Caco-2 (cell line): ENCODE data around the gene IFNW1. TPM values are rescaled to one million over a fixed set of nuclear protein-coding genes. Genes with fewer than 3 reads are reported as not detected.

Experiments used
- BruUV-seq: library from RNA; stranded (reverse); fragments of 400-500 nt; replicated peaks from 2 replicates; lab custom pipeline; 2021; lab: Mats Ljungman, UMichigan
- CTCF ChIA-PET: fragments of 300-600 bp; sonication (Branson Sonifier 250); formaldehyde crosslinking; loops from one replicate; lab custom pipeline; 2022; ENCODE audit warnings: antibody characterized with exemption; lab: Charles Lee
- POLR2A ChIA-PET: fragments of 300-600 bp; sonication (Branson Sonifier 250); formaldehyde crosslinking; loops from one replicate; lab custom pipeline; 2022; ENCODE audit warnings: antibody characterized with exemption; lab: Charles Lee
- DNase-seq, 2 experiments: peaks; one replicate each; pipeline versions ENCODE4 v3.0.0 to v3.0.0-alpha.2; 2020 to 2022
- H3K27me3 ChIP-seq: replicated peaks from 2 replicates; pipeline ENCODE4 v1.6.0; 2011; ENCODE audit warnings: low read length; ENCODE audit not compliant: control insufficient read depth, insufficient read depth
- H3K36me3 ChIP-seq: 2 replicates; pipeline ENCODE4 v1.5.1; 2011; ENCODE audit warnings: low read length; ENCODE audit not compliant: control insufficient read depth, insufficient read depth
- H3K4me1 ChIP-seq: fragments of 250-450 bp; sonication (Bioruptor Pico); 2 replicates; pipeline ENCODE4 v1.5.1; 2020; ENCODE audit warnings: mild to moderate bottlenecking
- H3K4me3 ChIP-seq: 2 replicates; pipeline ENCODE4 v1.5.1; 2011; ENCODE audit warnings: low read depth, mild to moderate bottlenecking, control low read depth, low read length
- H3K9me3 ChIP-seq: fragments of 250-450 bp; sonication (Bioruptor Pico); 2 replicates; pipeline ENCODE4 v1.5.1; 2020; ENCODE audit warnings: mild to moderate bottlenecking, moderate library complexity
- H3K27ac Mint-ChIP-seq: one replicate; pipeline ENCODE4 v1.8.0; 2022; ENCODE audit warnings: mixed read lengths; ENCODE audit not compliant: unreplicated experiment
- H3K27me3 Mint-ChIP-seq: one replicate; pipeline ENCODE4 v1.8.0; 2022; ENCODE audit warnings: mixed read lengths; ENCODE audit not compliant: insufficient read depth, unreplicated experiment
- H3K36me3 Mint-ChIP-seq: one replicate; pipeline ENCODE4 v1.8.0; 2022; ENCODE audit warnings: mild to moderate bottlenecking, mixed read lengths; ENCODE audit not compliant: insufficient read depth, unreplicated experiment
- H3K4me1 Mint-ChIP-seq: one replicate; pipeline ENCODE4 v1.8.0; 2022; ENCODE audit warnings: low read depth, mixed read lengths; ENCODE audit not compliant: unreplicated experiment
- H3K4me3 Mint-ChIP-seq: one replicate; pipeline ENCODE4 v1.8.0; 2022; ENCODE audit warnings: mild to moderate bottlenecking, moderate library complexity, mixed read lengths; ENCODE audit not compliant: unreplicated experiment
- H3K9me3 Mint-ChIP-seq: one replicate; pipeline ENCODE4 v1.8.0; 2022; ENCODE audit warnings: mixed read lengths; ENCODE audit not compliant: unreplicated experiment
- intact Hi-C: fragments of 100-400 bp; cut with micrococcal nuclease; formaldehyde crosslinking; loops from one replicate; pipeline ENCODE4 v1.10.0; 2022; ENCODE audit not compliant: unreplicated experiment
- total RNA-seq: library from RNA; stranded (reverse); gene quantifications from 2 replicates; pipeline ENCODE4 v1.2.3, GENCODE V29; 2022
- TF ChIP-seq, protein P1 (sequence below), 2 experiments: fragments of 200-600 bp in 1 of 2; IDR thresholded peaks; 1 replicate in 1 of 2; 2 replicates in 1 of 2; pipeline versions ENCODE4 v1.5.1 to v1.8.0; 2011 to 2022; ENCODE audit warnings: antibody characterized with exemption in 1 of 2, control low read depth in 1 of 2, inconsistent platforms in 1 of 2, low read depth in 1 of 2, low read length in 1 of 2, mild to moderate bottlenecking in 1 of 2, moderate library complexity in 1 of 2; ENCODE audit not compliant: insufficient read depth in 1 of 2, severe bottlenecking in 1 of 2, unreplicated experiment in 1 of 2

IFNW1 gene
- total RNA-seq, 1 experiment from 2014 or later: not detected

DNA sequence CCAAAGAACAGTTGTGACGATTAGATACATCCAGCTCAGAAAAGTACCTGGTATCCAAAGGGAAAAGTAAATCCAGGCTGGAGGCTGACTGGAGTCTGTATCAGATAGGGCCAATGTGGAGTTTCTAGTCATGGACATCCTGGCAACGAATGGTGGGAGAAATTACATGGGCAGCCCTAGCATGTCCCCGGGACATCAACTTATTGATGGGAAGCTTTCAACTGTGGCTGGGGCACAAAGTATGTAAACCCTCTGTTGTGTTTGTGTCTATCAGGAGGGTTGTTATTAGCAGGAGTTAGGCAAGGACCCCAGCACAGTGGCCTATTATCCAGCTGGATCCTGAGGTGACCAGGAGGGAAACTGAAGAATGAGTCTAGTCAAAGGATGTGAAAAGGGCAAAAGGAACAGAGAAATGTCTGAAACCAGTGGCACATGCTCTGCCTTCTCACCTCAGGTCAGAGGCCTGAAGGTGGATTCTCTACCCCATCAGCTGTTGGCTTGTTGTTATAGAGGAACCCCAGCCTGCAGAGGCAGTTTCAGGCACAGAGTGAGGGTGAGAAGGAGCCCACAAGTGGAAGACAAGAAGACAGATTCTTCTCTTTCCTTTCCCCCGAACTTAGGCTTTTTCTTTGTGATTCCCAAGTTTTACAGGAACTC, 19.9 kb downstream of the IFNW1 start:
- no peak for DNase-seq
- Mint-ChIP-seq H3K4me3 (no peak overlapping the region), H3K9me3 (no peaks in the 10 kb centered on the region), H3K27me3 (peaks cover 5% of the 10 kb centered on the region), H3K4me1 (peaks cover 11% of the 10 kb centered on the region), H3K27ac (no peak overlapping the region), H3K36me3 (no peaks in the 10 kb centered on the region)
- POLR2A ChIA-PET: no interaction called here
- no TSS peak for BruUV-seq
- Histone ChIP-seq H3K27me3 (no peaks in the 10 kb centered on the region), H3K36me3 (no peaks in the 10 kb centered on the region), H3K4me1 (peaks cover 8% of the 10 kb centered on the region; the same call in 1 of the 2 replicates), H3K4me3 (no peak overlapping the region), H3K9me3 (no peaks in the 10 kb centered on the region)
- intact Hi-C loops: no loop called here
- CTCF ChIA-PET: no interaction called here
- TF ChIP-seq, protein P1, sequence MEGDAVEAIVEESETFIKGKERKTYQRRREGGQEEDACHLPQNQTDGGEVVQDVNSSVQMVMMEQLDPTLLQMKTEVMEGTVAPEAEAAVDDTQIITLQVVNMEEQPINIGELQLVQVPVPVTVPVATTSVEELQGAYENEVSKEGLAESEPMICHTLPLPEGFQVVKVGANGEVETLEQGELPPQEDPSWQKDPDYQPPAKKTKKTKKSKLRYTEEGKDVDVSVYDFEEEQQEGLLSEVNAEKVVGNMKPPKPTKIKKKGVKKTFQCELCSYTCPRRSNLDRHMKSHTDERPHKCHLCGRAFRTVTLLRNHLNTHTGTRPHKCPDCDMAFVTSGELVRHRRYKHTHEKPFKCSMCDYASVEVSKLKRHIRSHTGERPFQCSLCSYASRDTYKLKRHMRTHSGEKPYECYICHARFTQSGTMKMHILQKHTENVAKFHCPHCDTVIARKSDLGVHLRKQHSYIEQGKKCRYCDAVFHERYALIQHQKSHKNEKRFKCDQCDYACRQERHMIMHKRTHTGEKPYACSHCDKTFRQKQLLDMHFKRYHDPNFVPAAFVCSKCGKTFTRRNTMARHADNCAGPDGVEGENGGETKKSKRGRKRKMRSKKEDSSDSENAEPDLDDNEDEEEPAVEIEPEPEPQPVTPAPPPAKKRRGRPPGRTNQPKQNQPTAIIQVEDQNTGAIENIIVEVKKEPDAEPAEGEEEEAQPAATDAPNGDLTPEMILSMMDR (IDR thresholded peaks at IDR 0.05; ENCODE audit: insufficient read depth in 1 of 2, low read depth in 1 of 2, low read length in 1 of 2, severe bottlenecking in 1 of 2, unreplicated experiment in 1 of 2): no peak

DNA sequence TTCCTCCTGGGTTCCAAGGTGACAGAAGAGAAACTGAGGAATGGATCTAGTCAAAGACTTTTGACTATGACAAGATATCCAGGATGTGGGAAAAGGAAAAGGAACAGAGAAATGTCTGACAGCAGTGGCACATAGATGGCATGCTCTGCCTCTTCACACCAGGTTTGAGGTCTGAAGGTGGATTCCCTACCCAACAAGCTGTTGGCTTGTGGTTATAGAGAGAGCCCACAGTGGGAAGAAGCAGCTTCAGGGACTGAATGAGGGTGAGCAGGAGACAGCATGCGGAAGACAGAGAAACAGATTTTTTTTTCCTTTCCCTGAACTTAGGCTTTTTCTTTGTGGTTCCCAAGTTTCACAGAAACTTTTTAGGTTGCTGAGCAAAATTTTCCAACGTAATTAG, 20.6 kb downstream of the IFNW1 start:
- H3K9me3 ChIP-seq: no peaks in the 10 kb centered on the region
- Mint-ChIP-seq H3K36me3 (no peaks in the 10 kb centered on the region), H3K27ac (no peak overlapping the region), H3K4me3 (no peak overlapping the region), H3K4me1 (peaks cover 11% of the 10 kb centered on the region), H3K27me3 (peaks cover under 1% of the 10 kb centered on the region), H3K9me3 (no peaks in the 10 kb centered on the region)
- TF ChIP-seq, protein P1 (IDR thresholded peaks at IDR 0.05; ENCODE audit: insufficient read depth in 1 of 2, low read depth in 1 of 2, low read length in 1 of 2, severe bottlenecking in 1 of 2, unreplicated experiment in 1 of 2): no peak
- H3K27me3 ChIP-seq: no peaks in the 10 kb centered on the region
- DNase-seq: no peak
- H3K4me1 ChIP-seq: peaks cover 8% of the 10 kb centered on the region; the same call in 1 of the 2 replicates
- no peaks in the 10 kb centered on the region for H3K36me3 ChIP-seq
- intact Hi-C loops: no loop called here
- no TSS peak for BruUV-seq
- POLR2A ChIA-PET: no interaction called here
- CTCF ChIA-PET: no interaction called here
- no peak overlapping the region for H3K4me3 ChIP-seq

DNA sequence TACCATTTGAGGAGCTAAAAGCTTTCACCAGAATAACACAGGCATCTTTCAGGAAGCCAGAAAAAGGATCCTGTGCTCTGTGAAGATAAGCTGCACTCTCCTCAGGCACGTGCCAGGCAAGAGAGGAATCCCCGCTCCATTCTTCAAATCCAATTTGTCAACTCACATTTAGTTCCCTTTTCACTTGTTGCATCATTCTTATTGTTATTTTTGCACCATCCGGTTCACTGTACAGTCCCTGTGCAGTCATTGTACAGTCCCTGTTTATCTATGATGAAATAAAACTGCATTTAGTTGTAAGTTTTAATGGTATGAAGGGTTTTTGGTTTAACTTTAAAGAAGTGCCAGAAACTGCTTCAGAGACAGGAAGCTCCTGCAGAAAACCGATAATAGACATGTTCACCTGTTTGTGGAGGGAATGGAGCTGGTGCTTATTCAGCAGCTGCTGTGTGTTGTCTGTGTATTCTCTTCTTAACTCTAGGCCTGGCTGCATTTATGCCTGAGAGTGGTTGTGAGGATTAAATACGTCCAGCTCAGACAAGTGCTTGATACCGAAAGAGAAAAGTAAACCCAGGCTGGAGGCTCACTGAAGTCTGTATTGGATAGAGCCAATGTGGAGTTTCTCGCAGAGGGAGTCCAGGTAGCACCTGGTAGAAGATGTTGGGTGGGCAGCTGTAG, 22.4 kb downstream of the IFNW1 start:
- BruUV-seq: no TSS peak
- peaks cover 18% of the 10 kb centered on the region; the same call in 1 of the 2 replicates for H3K4me1 ChIP-seq
- Mint-ChIP-seq H3K36me3 (no peaks in the 10 kb centered on the region), H3K27me3 (no peaks in the 10 kb centered on the region), H3K4me1 (peaks cover 18% of the 10 kb centered on the region), H3K9me3 (no peaks in the 10 kb centered on the region), H3K27ac (no peak overlapping the region), H3K4me3 (no peak overlapping the region)
- intact Hi-C loops: loop anchor here (10.0 kb wide), 1 partner anchor 114 kb away; no protein-coding TSS in a partner anchor
- DNase-seq: no peak
- TF ChIP-seq, protein P1 (IDR thresholded peaks at IDR 0.05; ENCODE audit: insufficient read depth in 1 of 2, low read depth in 1 of 2, low read length in 1 of 2, severe bottlenecking in 1 of 2, unreplicated experiment in 1 of 2): no peak
- no peaks in the 10 kb centered on the region for H3K9me3 ChIP-seq
- H3K27me3 ChIP-seq: no peaks in the 10 kb centered on the region
- POLR2A ChIA-PET: no interaction called here
- CTCF ChIA-PET: no interaction called here
- no peaks in the 10 kb centered on the region for H3K36me3 ChIP-seq
- no peak overlapping the region for H3K4me3 ChIP-seq
